Natural killer cell (primary cell): ENCODE data around the gene TPO. TPM values are rescaled to one million over a fixed set of nuclear protein-coding genes. Genes with fewer than 3 reads are reported as not detected.

ENCODE experiments used
- ATAC-seq, 3 donors: fragments of 150-1000 bp in 2 of 3; fragments of 200-7000 bp in 1 of 3; cut with Tn5 transposase; 1 replicate in 1 of 3; 2 replicates in 2 of 3; pipeline ENCODE4 v1.10.0; 2021; ENCODE audit warnings: mild to moderate bottlenecking in 2 of 3, moderate library complexity in 2 of 3
- DNase-seq, 2 donors: peaks; one replicate each; pipeline versions ENCODE4 v3.0.0 to v3.0.0-alpha.2; 2013 to 2021; ENCODE audit warnings: mixed read lengths in 1 of 2
- H3K27ac ChIP-seq: one replicate; pipeline ENCODE4 v1.5.1; 2013; ENCODE audit warnings: mild to moderate bottlenecking, low read length
- H3K27me3 ChIP-seq: one replicate; pipeline ENCODE4 v1.6.1; 2013; ENCODE audit warnings: low read length; ENCODE audit not compliant: control insufficient read depth, insufficient read depth
- H3K36me3 ChIP-seq: one replicate; pipeline ENCODE4 v1.6.1; 2013; ENCODE audit warnings: low read length; ENCODE audit not compliant: control insufficient read depth, insufficient read depth
- H3K4me1 ChIP-seq: one replicate; pipeline ENCODE4 v1.6.1; 2013; ENCODE audit warnings: low read length; ENCODE audit not compliant: control insufficient read depth, insufficient read depth
- H3K4me3 ChIP-seq: one replicate; pipeline ENCODE4 v1.5.1; 2013; ENCODE audit warnings: low read length
- H3K9me3 ChIP-seq: one replicate; pipeline ENCODE4 v1.6.1; 2013; ENCODE audit warnings: low read length; ENCODE audit not compliant: control insufficient read depth, insufficient read depth
- H3K27ac Mint-ChIP-seq, 2 donors: one replicate each; pipeline ENCODE4 v1.8.0; 2022; ENCODE audit warnings: mild to moderate bottlenecking in 2 of 2, mixed read lengths in 2 of 2, moderate library complexity in 1 of 2
- H3K27me3 Mint-ChIP-seq, 2 donors: one replicate each; pipeline ENCODE4 v1.8.0; 2022; ENCODE audit warnings: low read depth in 2 of 2, mixed read lengths in 2 of 2
- H3K36me3 Mint-ChIP-seq: one replicate; pipeline ENCODE4 v1.8.0; 2022; ENCODE audit warnings: mixed read lengths
- H3K4me1 Mint-ChIP-seq, 2 donors: one replicate each; pipeline ENCODE4 v1.8.0; 2022; ENCODE audit warnings: mixed read lengths in 2 of 2
- H3K4me3 Mint-ChIP-seq: one replicate; pipeline ENCODE4 v1.8.0; 2022; ENCODE audit warnings: mild to moderate bottlenecking, moderate library complexity, mixed read lengths
- H3K9me3 Mint-ChIP-seq, 2 donors: one replicate each; pipeline ENCODE4 v1.8.0; 2022; ENCODE audit warnings: mixed read lengths in 2 of 2
- CTCF ChIP-seq: fragments of 200-600 bp; IDR thresholded peaks from one replicate; pipeline ENCODE4 v1.8.0; 2022; ENCODE audit warnings: antibody characterized with exemption
- WGBS: methylation state at CpG from one replicate; pipeline ENCODE4 v1.1.7; 2013; ENCODE audit warnings: missing lambda C conversion rate; ENCODE audit not compliant: insufficient coverage; 5-methylcytosine and 5-hydroxymethylcytosine counted together
- intact Hi-C: fragments of 100-400 bp; cut with micrococcal nuclease; formaldehyde crosslinking; loops from one replicate; pipeline ENCODE4 v1.14.2; 2022
- total RNA-seq, 4 donors: library from RNA; stranded (reverse); fragments of 120-200 nt in 1 of 4; gene quantifications; one replicate each; pipeline versions ENCODE4 v1.2.3 to v1.2.4, GENCODE V29; 2013 to 2022

The TPO gene
- total RNA-seq, 3 donors from 2014 or later (not counting 1 experiment from before 2014, with no cell fraction given): not detected

GRCh38 chr2:1548910-1549673, 135.8 kb downstream of the TPO start:
- Mint-ChIP-seq H3K9me3 (peaks cover 0 to 2% of the 10 kb centered on the region in 2 donors), H3K4me1 (peaks cover 9 to 15% of the 10 kb centered on the region in 2 donors), H3K36me3 (no peaks in the 10 kb centered on the region), H3K4me3 (no peak overlapping the region), H3K27me3 (peaks cover 6 to 12% of the 10 kb centered on the region in 2 donors), H3K27ac (no peak overlapping the region)
- Histone ChIP-seq H3K4me3 (no peak overlapping the region), H3K27me3 (peaks cover 3% of the 10 kb centered on the region), H3K36me3 (no peaks in the 10 kb centered on the region), H3K27ac (no peak overlapping the region), H3K4me1 (peaks cover 11% of the 10 kb centered on the region), H3K9me3 (no peaks in the 10 kb centered on the region)
- ATAC-seq (no peak), DNase-seq (no peak)
- WGBS: 87% methylated on average over 15 of the region's 15 CpGs
- intact Hi-C loops: loop anchor here (5.0 kb wide), 1 partner anchor 832 kb away; no protein-coding TSS in a partner anchor
- TF ChIP-seq CTCF: no peak

DNA sequence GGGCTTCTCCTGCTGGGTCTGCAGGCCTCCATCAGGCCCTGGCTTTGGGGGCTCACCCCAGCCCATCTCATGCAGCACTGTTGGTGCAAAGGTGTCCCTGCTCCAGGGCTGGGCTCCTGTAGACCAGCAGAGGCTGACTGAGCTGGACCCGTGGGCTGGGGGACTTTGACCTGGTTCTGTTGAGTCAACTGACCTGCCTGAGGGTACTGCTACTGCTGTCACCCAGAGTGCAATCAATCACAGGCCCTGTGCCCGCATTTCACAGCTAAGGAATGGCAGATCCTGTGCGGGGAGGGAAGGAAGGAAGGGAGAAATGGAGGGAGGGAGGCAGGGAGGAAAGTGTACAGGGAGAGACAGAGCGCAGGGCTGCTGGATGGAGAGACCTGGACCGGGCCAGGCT, 136.8 kb downstream of the TPO start:
- no peak overlapping the region for H3K4me3 Mint-ChIP-seq
- no peak overlapping the region for H3K27ac Mint-ChIP-seq
- Histone ChIP-seq H3K4me3 (no peak overlapping the region), H3K27me3 (peaks cover 3% of the 10 kb centered on the region), H3K9me3 (no peaks in the 10 kb centered on the region), H3K36me3 (no peaks in the 10 kb centered on the region), H3K4me1 (peaks cover 11% of the 10 kb centered on the region), H3K27ac (no peak overlapping the region)
- intact Hi-C loops: no loop called here
- no peak for TF ChIP-seq CTCF
- peaks cover 0 to 2% of the 10 kb centered on the region in 2 donors for H3K9me3 Mint-ChIP-seq
- 76% methylated on average over 5 of the region's 5 CpGs for WGBS
- H3K4me1 Mint-ChIP-seq: peaks cover 12 to 17% of the 10 kb centered on the region in 2 donors
- H3K27me3 Mint-ChIP-seq: peaks cover 6 to 12% of the 10 kb centered on the region in 2 donors
- DNase-seq (no peak), ATAC-seq (no peak)
- no peaks in the 10 kb centered on the region for H3K36me3 Mint-ChIP-seq

- Mint-ChIP-seq H3K27me3 (peaks cover 6 to 12% of the 10 kb centered on the region in 2 donors), H3K9me3 (peaks cover 0 to 2% of the 10 kb centered on the region in 2 donors), H3K27ac (no peak overlapping the region), H3K4me3 (no peak overlapping the region), H3K4me1 (peaks cover 12 to 17% of the 10 kb centered on the region in 2 donors), H3K36me3 (no peaks in the 10 kb centered on the region)
- Histone ChIP-seq H3K27me3 (peaks cover 3% of the 10 kb centered on the region), H3K9me3 (no peaks in the 10 kb centered on the region), H3K36me3 (no peaks in the 10 kb centered on the region), H3K4me3 (no peak overlapping the region), H3K27ac (no peak overlapping the region), H3K4me1 (peaks cover 11% of the 10 kb centered on the region)
- ATAC-seq (peak; percentile 42 to 82 (median 64)), DNase-seq (peak; percentile 55 to 76)
- 21% methylated on average over 32 of the region's 32 CpGs for WGBS
- peak; percentile 95 for TF ChIP-seq CTCF
- intact Hi-C loops: no loop called here
Measured at GRCh38 chr2:1550658-1551316, 137.5 kb downstream of the TPO start.
